GM19395 (cell line): ENCODE measurements around the gene SOHLH1.
"Not testable (repeated sequence)": the region's sequence is repeated elsewhere in the genome, so short reads cannot be mapped to it uniquely, and the experiment has no call there.

Experiments used
- ATAC-seq: cut with Tn5 transposase; IDR thresholded peaks from one replicate; pipeline ENCODE4 v1.9.1; 2021; ENCODE audit warnings: mild to moderate bottlenecking, moderate library complexity; ENCODE audit not compliant: unreplicated experiment

The SOHLH1 gene

GRCh38 chr9:135681161-135681560 lies 18.1 kb downstream of the SOHLH1 start:
- ATAC-seq: no peak

GRCh38 chr9:135680056-135680455 lies 19.2 kb downstream of the SOHLH1 start:
- ATAC-seq: no peak

GRCh38 chr9:135678236-135679017 lies 20.9 kb downstream of the SOHLH1 start:
- ATAC-seq: no peak

GRCh38 chr9:135677641-135678168 lies 21.6 kb downstream of the SOHLH1 start:
- ATAC-seq: no peak

- ATAC-seq: no peak
Measured at GRCh38 chr9:135676891-135677290, 22.4 kb downstream of the SOHLH1 start.

- no peak for ATAC-seq
Measured at GRCh38 chr9:135674977-135675376, 24.3 kb downstream of the SOHLH1 start.

- ATAC-seq: no peak
Measured at GRCh38 chr9:135673941-135674340, 25.3 kb downstream of the SOHLH1 start.

GRCh38 chr9:135672786-135673185 lies 26.5 kb downstream of the SOHLH1 start:
- ATAC-seq: not testable (repeated sequence)

- ATAC-seq: no peak
Measured at GRCh38 chr9:135671591-135672041, 27.7 kb downstream of the SOHLH1 start.

- ATAC-seq: no peak
Measured at GRCh38 chr9:135670721-135671590, 28.3 kb downstream of the SOHLH1 start.

- no peak for ATAC-seq
Measured at GRCh38 chr9:135669616-135670285, 29.5 kb downstream of the SOHLH1 start.

GRCh38 chr9:135669018-135669417 lies 30.3 kb downstream of the SOHLH1 start:
- ATAC-seq: not testable (repeated sequence)

- no peak for ATAC-seq
Measured at GRCh38 chr9:135667463-135668001, 31.7 kb downstream of the SOHLH1 start.

GRCh38 chr9:135666534-135667462 lies 32.5 kb downstream of the SOHLH1 start:
- no peak for ATAC-seq

GRCh38 chr9:135665795-135666189 lies 33.5 kb downstream of the SOHLH1 start:
- ATAC-seq: no peak

GRCh38 chr9:135664801-135665794 lies 34.2 kb downstream of the SOHLH1 start:
- no peak for ATAC-seq

- no peak for ATAC-seq
Measured at GRCh38 chr9:135664266-135664665, 35.0 kb downstream of the SOHLH1 start.

- ATAC-seq: no peak
Measured at GRCh38 chr9:135663857-135664256, 35.4 kb downstream of the SOHLH1 start.

- no peak for ATAC-seq
Measured at GRCh38 chr9:135663451-135663770, 35.9 kb downstream of the SOHLH1 start.
